Stomach (tissue), 4 donors: Measurements from ENCODE around the gene YAE1.
A peak's percentile ranks its signal among the peaks of the same experiment; 100 is the strongest.

Experiments used
- CTCF ChIP-seq, 7 experiments: fragments of 450-650 bp in 4 of 7; fragments of 200-600 bp in 3 of 7; sonication (generic) in 3 of 7; IDR thresholded peaks; one replicate each; pipeline ENCODE4 v1.5.1; 2016 to 2019; ENCODE audit warnings: antibody characterized with exemption in 7 of 7, control low read depth in 2 of 7, mild to moderate bottlenecking in 1 of 7
- EP300 ChIP-seq: sonication (generic); formaldehyde crosslinking; IDR thresholded peaks from one replicate; pipeline ENCODE4 v1.6.1; 2017; ENCODE audit warnings: antibody characterized with exemption
- POLR2A ChIP-seq, 4 donors: fragments of 450-650 bp; IDR thresholded peaks; one replicate each; pipeline ENCODE4 v1.6.1; 2016; ENCODE audit warnings: antibody characterized with exemption in 4 of 4, control low read depth in 2 of 4, mild to moderate bottlenecking in 1 of 4, moderate library complexity in 1 of 4
- POLR2AphosphoS5 ChIP-seq, 3 donors: sonication (generic); formaldehyde crosslinking; IDR thresholded peaks; one replicate each; pipeline ENCODE4 v1.6.1; 2016; ENCODE audit warnings: antibody characterized with exemption in 3 of 3

GRCh38 chr7:39580149-39580874 lies 14.1 kb downstream of the YAE1 start:
- TF ChIP-seq CTCF (IDR thresholded peaks at IDR 0.05) = peak in 5 of 7 experiments; percentile 60 to 90 (median 86)
- peak in 1 of 3 donors; percentile 91 for TF ChIP-seq POLR2AphosphoS5 (IDR thresholded peaks at IDR 0.05)
- TF ChIP-seq POLR2A (IDR thresholded peaks at IDR 0.05) = no peak
- no peak for TF ChIP-seq EP300
